Measurements from ENCODE around the gene SH3RF3.

DNA sequence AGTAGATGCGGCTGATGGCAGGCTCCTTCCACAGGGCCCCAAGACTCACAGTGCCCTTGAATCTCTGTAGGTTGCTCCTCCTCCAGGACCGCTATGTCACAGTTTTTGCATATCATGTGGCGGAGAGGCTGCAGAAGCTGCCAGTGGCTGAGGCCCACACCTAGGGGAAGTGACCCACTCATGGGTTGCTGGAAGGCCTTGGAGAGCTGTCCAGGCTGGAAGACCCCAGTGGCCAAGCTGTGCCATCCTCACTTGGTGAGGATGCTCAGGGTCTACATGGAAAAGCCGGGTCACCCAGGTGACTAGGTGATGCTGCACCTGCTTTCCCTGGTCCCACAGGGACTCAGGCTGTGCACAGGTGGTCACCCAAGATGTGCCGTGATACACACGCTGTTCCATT lies 394.1 kb downstream of the SH3RF3 start:
- TF ChIP-seq ZNF274 (IDR thresholded peaks at IDR 0.05; ENCODE audit: low read depth, low read length) (no peak), YY1 (IDR thresholded peaks at IDR 0.05; ENCODE audit: insufficient read depth, insufficient read length) (no peak)

Measured in NT2/D1 (cell line).